Neural cell (in vitro differentiated cells): ENCODE results near the gene FECH.

ENCODE experiments used
- EZH2 ChIP-seq: fragments of 200-600, 300-800 bp; shearing (Covaris generic), sonication (generic); IDR thresholded peaks from 2 replicates; pipeline ENCODE4 v1.6.1; 2014; ENCODE audit warnings: antibody characterized with exemption, low read length, borderline replicate concordance, mild to moderate bottlenecking; ENCODE audit not compliant: insufficient read depth, poor library complexity, severe bottlenecking
- MXI1 ChIP-seq: fragments of 450-650 bp; conservative IDR thresholded peaks from 2 replicates; pipeline ENCODE4 v1.6.1; 2014; ENCODE audit warnings: antibody characterized with exemption, mild to moderate bottlenecking; ENCODE audit not compliant: poor library complexity, severe bottlenecking
- POLR2AphosphoS5 ChIP-seq: IDR thresholded peaks from 2 replicates; pipeline ENCODE4 v1.6.1; 2012
- RAD21 ChIP-seq: fragments of 450-650 bp; conservative IDR thresholded peaks from 2 replicates; pipeline ENCODE4 v1.6.1; 2014; ENCODE audit warnings: antibody characterized with exemption, mild to moderate bottlenecking, moderate library complexity
- REST ChIP-seq: IDR thresholded peaks from 2 replicates; pipeline ENCODE4 v1.6.1; 2012; ENCODE audit warnings: borderline replicate concordance
- SMC3 ChIP-seq: fragments of 450-650 bp; conservative IDR thresholded peaks from 2 replicates; pipeline ENCODE4 v1.6.1; 2014; ENCODE audit warnings: antibody characterized with exemption, mild to moderate bottlenecking, moderate library complexity; ENCODE audit not compliant: poor library complexity
- TAF1 ChIP-seq: IDR thresholded peaks from 2 replicates; pipeline ENCODE4 v1.6.1; 2012; ENCODE audit warnings: low read depth
- TF ChIP-seq, protein P1 (sequence below): fragments of 450-650 bp; IDR thresholded peaks from 2 replicates; pipeline ENCODE4 v1.5.1; 2014; ENCODE audit warnings: antibody characterized with exemption, mild to moderate bottlenecking, moderate library complexity; ENCODE audit not compliant: poor library complexity, severe bottlenecking

GRCh38 chr18:57569133-57569532 lies 17.4 kb downstream of the FECH start:
- TF ChIP-seq, protein P1, sequence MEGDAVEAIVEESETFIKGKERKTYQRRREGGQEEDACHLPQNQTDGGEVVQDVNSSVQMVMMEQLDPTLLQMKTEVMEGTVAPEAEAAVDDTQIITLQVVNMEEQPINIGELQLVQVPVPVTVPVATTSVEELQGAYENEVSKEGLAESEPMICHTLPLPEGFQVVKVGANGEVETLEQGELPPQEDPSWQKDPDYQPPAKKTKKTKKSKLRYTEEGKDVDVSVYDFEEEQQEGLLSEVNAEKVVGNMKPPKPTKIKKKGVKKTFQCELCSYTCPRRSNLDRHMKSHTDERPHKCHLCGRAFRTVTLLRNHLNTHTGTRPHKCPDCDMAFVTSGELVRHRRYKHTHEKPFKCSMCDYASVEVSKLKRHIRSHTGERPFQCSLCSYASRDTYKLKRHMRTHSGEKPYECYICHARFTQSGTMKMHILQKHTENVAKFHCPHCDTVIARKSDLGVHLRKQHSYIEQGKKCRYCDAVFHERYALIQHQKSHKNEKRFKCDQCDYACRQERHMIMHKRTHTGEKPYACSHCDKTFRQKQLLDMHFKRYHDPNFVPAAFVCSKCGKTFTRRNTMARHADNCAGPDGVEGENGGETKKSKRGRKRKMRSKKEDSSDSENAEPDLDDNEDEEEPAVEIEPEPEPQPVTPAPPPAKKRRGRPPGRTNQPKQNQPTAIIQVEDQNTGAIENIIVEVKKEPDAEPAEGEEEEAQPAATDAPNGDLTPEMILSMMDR = no peak
- TF ChIP-seq TAF1 (no peak), EZH2 (no peak), RAD21 (no peak), POLR2AphosphoS5 (no peak), REST (no peak), SMC3 (no peak), MXI1 (no peak)
